Fibroblast of mammary gland (primary cell): ENCODE measurements around the gene ADAT2.

Experiments
- DNase-seq: peaks from one replicate; pipeline ENCODE4 v3.0.0-alpha.2; 2010; ENCODE audit warnings: low read depth
- H3K4me3 ChIP-seq: 2 replicates; pipeline ENCODE4 v1.5.1; 2011; ENCODE audit warnings: low read depth, mild to moderate bottlenecking, low read length, moderate library complexity; ENCODE audit not compliant: control insufficient read depth
- CTCF ChIP-seq: conservative IDR thresholded peaks from 2 replicates; pipeline ENCODE4 v1.5.1; 2011; ENCODE audit warnings: low read depth, low read length, inconsistent platforms; ENCODE audit not compliant: control insufficient read depth, insufficient read depth

The ADAT2 gene

DNA sequence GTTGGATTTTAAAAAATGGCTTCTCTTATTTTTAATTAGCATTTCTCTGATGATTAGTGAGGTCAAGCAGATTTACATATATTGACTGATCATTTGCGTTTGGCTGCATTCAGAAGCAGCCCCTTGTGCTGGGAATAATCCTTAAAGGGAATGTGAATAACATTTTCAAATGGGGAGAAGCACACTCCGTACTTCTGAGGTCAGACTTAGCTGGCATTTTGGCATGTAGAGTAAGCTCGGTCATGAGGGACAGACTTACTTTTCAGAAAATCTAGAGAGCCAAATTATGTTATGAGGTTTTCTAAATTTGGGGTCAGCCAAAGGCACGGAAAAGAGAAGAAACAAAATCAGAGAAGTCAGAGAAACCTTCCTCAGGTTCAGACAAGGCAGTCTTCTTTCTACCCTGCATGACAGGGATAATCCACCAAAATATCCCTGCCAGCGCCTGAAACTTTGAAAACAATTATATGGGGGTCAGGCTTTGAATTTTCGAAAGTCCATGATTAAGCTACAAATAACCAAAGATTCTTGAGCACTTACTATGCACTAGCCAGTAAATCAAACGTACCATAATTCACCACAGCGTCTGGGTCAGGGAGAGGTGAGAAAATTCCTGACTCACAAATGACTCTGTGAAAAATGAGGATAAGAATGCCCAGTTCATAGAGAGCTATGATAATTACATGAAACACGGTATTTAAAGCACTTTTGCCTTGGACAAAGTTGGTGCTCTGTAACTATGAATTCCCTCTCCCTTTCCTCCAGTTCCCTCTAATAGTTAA, 44.9 kb downstream of the ADAT2 start:
- peak; percentile 79 for DNase-seq
- no peak overlapping the region for H3K4me3 ChIP-seq
- TF ChIP-seq CTCF, result no peak

DNA sequence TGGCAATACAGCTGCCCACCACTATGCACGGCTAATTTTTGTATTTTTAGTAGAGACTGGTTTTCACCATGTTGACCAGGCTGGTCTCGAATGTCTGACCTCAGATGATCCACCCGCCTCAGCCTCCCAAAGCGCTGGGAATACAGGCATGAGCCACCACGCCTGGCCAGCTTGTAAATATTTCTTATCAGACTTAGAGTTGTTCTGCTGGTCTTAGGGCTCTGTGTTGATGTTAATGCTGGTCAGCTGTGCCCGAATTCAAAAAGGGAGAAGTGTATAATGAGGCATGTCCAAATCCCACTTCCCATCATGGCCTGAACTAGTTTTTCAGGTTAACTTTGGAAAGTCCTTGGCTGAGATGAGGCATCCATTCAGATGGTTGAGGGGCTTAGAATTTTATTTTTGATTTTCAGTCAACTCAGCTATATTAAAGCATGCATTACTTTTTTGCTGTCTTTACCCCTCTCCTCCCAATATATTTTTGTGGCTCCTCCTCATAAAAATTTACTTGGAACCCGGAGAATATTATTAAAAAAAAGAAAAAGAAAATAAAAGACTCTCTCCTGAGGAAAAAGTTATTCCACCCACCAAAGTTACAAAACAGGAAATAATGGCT, 47.7 kb downstream of the ADAT2 start:
- TF ChIP-seq CTCF, result no peak
- no peak for DNase-seq
- no peak overlapping the region for H3K4me3 ChIP-seq

DNA sequence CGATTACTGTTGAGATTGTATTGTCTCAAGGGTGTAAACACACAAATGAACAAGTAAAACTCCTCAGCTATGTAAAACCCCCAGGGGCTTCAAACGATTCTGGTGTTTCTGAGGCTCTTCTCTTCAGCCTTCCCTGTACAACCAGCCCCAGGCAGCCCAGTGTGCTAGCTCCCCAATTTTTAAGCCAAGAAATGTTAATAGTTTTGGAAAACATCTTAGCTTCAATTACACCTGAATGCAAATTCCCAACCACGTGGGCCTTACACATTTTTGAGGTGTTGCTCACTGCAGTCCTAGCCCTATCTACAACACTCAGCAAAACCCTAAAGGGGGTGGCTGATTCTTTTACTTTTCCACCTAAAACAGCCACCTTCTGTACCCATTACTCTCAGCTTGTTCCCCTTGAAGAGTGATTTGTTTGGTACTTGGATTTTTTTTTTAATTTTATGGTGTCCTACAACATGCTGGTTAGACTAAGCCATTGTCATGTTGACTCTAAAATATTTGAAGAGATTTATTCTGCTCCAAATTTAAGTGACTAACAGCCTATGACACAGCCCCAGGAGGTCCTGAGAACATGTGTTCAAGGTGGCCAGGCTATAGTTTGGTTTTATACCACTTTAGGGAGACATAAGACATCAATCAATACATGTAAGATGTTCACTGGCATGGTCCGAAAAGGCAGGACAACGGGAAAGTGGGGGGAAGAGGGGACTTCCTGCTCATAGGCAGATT, 48.7 kb downstream of the ADAT2 start:
- H3K4me3 ChIP-seq, result no peak overlapping the region
- no peak for DNase-seq
- no peak for TF ChIP-seq CTCF

DNA sequence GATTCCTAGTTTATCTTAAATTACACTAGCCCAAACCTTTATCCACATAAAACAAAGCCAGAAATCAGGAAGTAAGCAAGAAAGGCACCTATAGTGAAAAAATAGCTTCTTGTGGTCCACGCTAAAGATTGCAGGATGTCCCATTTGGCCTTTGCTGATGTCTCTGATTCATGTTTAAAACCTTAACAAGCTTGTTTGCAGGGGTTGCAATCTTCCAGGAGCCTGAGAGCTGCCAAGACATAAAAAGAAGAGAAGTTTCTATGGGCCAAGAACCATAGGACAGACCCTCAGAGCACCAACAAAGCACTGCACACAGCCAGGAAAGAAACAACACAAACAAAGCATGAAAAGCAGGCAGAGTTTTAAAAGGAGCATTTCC, 49.4 kb downstream of the ADAT2 start:
- H3K4me3 ChIP-seq, result no peak overlapping the region
- DNase-seq, result no peak
- TF ChIP-seq CTCF, result no peak

- DNase-seq, result no peak
- no peak for TF ChIP-seq CTCF
- no peak overlapping the region for H3K4me3 ChIP-seq
Measured at GRCh38 chr6:143400258-143401067, 50.0 kb downstream of the ADAT2 start.

DNA sequence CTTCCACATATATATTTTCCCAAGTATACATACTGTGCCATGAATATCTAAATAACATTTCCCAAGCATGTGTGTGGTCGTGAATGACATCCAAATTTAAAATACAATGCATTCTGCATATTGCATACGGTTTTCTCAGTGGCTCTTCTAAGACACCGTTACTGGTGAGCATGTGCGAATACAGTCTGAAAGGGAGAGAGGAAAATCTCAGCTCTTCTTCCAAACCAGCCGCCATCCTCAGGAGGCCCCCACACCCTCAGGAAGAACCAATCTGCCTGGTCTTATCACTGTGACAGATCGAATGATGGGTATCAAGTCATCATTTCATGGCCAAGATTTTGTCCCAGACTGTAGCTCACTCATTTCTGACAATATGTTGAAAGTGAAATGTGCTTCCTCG, 50.7 kb downstream of the ADAT2 start:
- DNase-seq, result no peak
- H3K4me3 ChIP-seq, result no peak overlapping the region
- TF ChIP-seq CTCF, result no peak
